Stimulated activated CD8-positive, alpha-beta memory T cell treated with anti-CD3 and anti-CD28 coated beads, Interleukin-12 subunit alpha, Interleukin-12 subunit beta, amount 100 ng/mL, for 4 hours (primary cell): Measurements from ENCODE around the gene KRTAP1-4.
"Not testable (repeated sequence)": the region's sequence is repeated elsewhere in the genome, so short reads cannot be mapped to it uniquely, and the experiment has no call there.

Experiments used
- DNase-seq: peaks from one replicate; pipeline ENCODE4 v3.0.0-alpha.2; 2020; ENCODE audit warnings: low read depth

The KRTAP1-4 gene, protein sequence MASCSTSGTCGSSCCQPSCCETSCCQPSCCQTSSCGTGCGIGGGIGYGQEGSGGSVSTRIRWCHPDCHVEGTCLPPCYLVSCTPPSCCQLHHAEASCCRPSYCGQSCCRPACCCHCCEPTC

DNA sequence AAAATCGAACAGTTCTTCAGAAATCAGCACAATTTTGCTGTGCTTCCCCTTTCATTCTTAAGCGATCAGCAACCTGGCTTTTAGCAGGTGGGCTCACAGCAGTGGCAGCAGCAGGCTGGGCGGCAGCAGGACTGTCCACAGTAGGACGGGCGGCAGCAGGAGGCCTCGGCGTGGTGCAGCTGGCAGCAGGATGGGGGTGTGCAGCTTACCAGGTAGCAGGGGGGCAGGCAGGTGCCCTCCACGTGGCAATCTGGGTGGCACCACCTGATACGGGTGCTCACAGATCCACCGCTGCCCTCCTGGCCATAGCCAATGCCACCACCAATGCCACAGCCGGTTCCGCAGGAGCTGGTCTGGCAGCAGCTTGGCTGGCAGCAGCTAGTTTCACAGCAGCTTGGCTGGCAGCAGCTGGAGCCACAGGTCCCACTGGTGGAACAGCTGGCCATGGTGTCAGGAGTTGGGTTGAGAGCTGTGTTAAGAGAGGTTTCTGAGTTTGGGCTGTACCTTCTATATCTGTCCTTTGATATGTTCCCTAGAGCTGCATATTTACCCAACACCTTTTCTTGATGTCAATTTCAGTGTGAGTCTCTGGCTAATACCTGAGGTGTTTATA is at the start of gene KRTAP1-4:
TSS of gene KRTAP1-4 (minus strand) at position 563 of the 613 bp plus-strand sequence. CDS start at position 446, 117 bp downstream.
- no peak for DNase-seq

DNA sequence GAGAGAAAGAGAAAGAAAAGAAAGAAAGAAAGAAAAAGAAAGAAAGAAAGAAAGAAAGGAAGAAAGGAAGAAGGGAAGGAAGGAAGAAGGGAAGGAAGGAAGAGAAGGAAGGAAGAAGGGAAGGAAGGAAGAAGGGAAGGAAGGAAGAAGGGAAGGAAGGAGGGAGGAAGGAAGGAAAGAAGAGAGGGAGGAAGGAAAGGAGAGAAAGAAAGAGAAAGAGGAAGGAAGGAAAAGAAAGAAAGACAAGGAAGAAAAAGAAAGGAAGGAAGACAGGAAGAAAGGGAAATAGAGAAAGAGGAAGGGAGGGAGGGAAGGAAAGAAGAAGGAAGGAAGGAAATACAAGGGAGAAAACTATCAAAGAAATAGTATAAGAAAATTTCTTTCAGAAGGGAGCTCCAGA is 46.8 kb upstream of the KRTAP1-4 start:
- DNase-seq: no peak

DNA sequence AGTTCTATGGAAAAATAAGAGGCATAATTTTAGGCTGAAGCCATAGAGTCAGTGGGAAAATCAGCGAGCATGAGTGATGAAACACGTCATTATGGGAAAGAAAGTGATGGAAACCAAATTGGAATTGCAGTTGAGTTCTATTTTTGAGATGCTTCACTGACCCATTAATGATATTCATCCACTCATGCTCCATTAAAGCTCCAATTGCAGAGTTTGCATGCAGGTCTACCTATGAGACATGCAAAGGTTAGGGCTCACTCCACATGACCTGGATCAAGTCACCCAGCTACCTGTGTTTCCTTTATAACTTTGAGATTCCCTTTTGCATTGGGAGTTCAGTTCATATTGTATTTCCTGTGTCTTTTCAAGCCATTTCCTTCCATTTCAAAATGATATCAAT is 43.7 kb upstream of the KRTAP1-4 start:
- no peak for DNase-seq

DNA sequence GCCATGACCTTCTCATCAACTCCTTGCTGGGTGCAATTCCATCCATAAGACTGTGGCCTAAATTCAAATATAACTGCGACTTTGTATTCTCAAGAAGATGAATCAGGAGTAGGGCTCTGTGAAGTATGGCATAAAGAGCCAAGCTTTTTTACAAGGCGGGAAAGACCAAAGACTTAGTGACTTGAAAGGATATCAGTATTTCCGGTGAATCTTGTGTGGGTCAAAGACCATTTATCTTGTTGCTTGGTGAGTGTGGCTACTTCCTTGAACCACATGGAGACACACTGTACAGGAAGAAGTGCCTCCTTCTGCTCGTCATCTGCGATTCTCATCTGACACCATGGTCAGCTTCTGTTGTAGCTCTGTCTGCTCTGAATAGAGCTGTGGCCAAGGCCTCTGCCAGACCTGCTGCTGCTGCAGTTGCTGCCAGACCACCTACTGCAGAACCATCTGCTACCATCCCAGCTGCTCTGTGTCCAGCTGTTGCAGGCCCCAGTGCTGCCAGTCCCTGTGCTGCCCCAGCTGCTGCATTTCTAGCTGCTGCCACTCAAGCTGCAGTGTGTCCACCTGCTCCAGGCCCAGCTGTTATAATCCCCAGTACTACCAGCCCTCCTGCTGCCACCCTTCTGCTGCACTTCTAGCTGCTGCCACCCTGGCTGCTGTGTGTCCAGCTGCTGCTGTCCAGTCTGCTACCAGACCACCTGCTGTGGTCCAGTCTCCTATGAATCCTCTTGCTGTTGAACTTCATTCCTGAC is 41.8 kb upstream of the KRTAP1-4 start:
- no peak for DNase-seq

DNA sequence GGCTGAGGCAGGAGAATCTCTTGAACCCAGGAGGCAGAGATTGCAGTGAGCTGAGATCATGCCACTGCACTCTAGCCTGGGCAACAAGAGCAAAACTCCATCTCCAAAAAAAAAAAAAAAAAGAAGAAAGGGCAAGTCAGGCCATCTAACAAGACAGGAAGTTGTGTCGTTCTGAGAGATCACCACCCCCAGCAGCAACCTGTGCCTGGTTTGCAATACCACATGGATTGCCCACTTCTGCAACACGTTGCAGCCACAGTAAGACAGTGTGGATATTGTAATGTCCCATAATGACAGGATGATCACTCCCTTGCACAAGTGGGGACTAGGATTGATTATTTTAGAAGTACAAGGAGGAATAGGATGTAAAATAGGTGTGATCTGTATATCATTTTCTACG is 39.0 kb upstream of the KRTAP1-4 start:
- no peak for DNase-seq

DNA sequence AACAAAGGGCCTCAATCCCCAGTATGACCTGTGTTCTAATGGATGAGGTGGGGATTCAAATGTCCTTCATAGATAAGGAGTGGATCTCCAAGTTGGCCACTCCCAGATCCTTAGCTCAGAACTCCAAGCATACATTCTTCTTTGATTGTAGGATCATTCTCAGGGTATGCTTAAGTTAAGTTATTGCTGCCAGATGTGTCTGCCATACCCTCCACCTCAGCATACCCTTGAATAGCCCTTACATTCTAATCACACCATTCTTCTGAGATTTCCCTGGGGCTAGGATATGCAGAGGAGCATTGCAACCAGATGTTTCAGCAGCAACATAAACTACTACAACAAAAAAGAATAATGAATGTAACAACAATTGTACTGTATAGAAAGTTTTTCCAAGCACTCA is 37.3 kb upstream of the KRTAP1-4 start:
- no peak for DNase-seq

DNA sequence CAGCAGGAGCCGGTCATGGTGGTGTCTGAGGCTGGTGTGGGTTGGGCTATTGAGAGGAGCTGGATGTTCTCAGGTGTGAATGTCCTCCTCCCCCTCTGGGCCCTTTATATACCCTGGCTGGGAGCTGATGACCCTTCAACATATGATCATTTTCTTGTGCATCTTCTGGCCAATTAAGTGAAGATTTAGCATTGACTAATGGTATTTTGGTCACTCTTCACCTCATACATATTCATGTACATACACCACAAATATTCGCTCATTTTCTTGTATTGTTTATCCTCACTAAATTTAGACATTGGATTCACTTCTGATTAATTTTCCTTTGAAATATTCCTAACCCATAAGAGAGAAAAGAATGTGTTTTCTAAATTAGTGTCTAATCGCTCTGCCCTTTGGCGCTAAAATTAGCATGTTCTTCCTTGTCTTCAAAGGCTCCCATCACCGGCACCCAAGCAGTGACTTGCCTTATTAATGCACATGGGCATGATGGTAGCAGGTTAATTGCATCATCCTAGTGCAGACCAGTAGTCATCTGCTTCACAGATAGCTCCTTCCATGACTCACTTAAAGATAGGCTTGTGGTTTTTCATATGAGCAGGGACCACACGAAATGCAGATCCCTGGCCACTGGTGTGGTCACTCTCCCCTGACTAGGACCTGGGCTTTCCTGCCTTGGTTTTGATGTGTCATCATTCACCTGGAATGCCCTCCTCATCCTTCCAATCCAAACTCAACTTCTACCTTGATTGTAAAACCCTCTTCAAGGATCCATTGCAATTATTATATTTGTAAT is 36.0 kb upstream of the KRTAP1-4 start, which contains the start of gene KRTAP2-4:
TSS of gene KRTAP2-4 (minus strand) at position 51 of the 796 bp plus-strand sequence. CDS start at position 17, 34 bp downstream.
- DNase-seq: no peak

DNA sequence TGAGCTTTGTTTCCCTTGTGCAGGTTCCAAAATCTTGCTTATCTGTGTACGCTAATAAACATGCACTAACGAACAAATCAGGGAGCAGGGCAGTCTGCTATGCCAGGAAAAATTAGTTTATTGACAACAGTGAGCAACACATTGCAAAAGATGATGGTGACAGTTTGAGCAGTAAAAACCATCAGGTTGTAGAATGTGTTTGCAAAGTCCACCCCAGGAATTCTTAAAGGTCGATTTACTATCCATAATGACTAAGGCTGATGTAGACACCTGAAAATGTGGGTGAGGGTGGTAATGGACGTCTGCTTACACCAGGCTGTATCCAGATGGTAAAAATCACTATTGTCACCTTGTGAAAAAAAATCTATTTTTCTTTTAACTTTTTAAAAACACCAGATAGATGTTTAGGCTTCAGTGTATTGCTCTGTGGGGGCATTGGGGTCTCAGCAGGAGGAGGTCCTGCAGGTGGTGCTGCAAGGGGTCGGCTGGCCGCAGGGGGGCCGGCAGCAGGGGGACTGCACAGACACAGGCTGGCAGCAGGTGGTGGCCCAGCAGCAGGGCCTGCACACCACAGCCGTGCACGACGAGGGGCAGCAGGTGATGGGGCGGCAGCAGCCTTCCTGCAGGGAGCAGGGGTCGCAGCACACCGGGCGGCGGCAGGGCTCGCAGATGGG is 35.2 kb upstream of the KRTAP1-4 start:
- not testable (repeated sequence) for DNase-seq

DNA sequence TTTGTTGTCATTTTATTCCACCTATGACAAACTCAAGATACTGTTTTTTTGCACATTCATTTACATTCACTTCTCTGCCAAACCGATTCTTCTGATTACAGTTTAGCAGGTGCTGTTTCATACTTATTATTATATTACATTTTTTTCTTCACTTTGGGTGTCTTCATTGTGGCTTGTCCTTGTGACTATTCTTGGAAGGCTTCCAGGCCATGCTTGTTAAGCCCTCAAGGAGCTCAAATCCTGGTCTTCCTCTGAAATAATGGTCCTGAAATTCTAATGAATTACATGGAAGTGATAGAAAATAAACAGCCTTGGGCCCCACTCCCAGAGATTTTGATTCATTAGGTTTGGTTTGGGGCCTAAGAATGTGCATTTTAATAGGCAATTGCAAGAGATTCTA is 34.3 kb upstream of the KRTAP1-4 start:
- DNase-seq: no peak

DNA sequence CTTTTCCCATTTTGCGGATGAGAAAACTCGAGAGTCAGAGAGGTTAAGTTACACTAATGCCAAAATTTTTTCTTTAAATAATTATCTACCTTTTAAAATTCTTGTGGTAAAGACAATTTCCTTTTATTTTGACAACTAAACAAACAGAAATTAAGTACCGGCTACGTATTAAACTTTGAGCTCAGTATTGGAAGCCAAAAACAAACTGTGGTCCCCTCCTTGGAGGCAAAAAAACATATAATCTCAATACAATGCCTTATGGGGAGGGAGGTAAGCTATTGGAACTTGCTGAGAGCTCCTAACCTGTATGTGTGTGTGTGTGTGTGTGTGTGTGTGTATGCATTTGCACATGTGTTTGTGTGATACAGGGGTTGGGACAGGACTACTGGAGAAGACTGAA is 33.5 kb upstream of the KRTAP1-4 start:
- DNase-seq: no peak

DNA sequence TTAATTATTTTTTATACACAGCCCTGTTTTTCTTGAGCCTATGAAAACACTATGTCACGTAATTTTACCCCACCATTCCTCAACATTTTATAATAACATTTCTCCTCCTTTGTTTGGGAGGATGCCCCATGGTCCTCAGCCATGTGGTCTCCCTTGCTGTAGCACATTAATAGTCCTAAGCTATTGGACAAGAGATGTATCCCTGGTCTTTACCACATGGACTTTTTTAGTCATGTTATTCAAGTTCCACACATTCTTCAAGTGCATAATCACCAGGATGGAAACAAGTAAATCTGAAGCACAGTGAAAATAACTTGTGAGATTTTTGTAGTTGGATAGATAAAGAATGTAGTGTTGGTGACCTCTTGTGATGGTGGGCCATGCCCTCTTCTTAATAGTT is 32.0 kb upstream of the KRTAP1-4 start:
- DNase-seq: no peak

DNA sequence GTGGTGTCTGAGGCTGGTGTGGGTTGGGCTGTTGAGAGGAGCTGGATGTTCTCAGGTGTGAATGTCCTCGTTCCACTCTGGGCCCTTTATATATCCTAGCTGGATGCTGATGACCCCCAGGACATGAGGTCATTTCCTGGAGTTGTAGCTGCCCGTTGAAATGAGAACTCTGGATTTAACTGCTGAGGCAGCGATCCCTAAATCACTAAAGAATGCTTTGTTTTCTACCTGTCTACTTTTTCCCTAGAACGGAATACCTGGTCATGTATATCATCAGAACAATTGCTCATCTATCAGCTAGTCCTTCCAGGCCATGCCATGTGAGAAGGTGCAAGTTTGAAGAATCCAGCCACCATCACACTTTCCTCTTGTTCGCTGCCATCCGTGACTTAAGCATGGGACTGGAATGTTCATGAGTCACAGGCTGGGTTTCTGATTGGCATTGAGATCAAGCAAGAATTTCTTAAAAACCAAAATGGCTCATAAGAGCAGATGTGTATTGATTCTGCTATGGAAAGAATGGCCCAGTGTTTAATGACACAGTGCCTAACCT is 30.1 kb upstream of the KRTAP1-4 start, which contains the start of gene KRTAP2-3:
TSS of gene KRTAP2-3 (minus strand) at position 63 of the 553 bp plus-strand sequence. CDS start 64 bp downstream, outside the sequence.
- no peak for DNase-seq

DNA sequence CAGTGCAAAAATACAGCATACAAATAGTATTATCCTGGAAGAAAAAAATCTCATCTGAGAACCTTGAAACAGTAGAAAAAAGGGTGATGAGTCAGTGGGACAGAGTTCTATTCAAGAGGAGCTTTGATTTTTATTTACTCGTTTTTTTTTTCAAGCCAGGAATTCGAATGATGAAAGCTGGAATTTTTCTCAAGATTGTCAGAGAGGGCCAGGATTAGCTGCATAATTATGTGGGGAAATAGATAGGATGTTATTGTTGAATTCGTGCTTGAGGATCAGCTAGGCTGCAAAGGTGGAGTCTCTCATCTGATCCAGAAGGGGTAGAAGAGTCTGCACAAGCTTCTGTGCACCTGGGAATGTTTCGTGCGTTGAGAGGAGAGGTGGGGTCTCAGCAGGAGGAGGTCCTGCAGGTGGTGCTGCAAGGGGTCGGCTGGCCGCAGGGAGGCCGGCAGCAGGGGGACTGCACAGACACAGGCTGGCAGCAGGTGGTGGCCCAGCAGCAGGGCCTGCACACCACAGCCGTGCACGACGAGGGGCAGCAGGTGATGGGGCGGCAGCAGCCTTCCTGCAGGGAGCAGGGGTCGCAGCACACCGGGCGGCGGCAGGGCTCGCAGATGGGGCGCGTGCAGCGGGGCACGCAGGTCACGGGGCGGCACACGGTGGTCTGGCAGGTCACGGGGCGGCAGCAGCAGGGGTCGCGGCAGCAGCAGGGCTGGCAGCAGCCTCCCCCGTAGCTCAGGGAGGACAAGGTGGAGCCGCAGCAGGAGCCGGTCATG is 29.5 kb upstream of the KRTAP1-4 start:
- not testable (repeated sequence) for DNase-seq

DNA sequence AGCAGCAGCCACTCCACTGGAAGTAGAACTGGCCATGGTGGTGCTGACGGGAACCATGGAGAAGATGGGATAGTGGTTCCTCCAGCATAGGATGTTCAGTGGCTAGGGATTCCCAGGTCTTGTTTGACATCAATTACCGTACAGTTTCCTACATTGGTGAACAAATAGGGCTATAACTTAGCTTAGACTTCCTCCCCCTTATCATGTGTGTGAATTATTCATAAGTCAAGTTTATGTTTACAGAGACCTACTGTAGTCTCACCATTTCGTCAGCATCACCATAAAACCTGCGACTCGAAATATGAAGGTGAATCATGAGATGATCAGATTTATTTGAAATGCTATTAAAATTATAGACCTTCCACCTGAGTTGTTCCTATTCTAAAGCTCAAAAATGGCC is 28.7 kb upstream of the KRTAP1-4 start:
- DNase-seq: no peak

DNA sequence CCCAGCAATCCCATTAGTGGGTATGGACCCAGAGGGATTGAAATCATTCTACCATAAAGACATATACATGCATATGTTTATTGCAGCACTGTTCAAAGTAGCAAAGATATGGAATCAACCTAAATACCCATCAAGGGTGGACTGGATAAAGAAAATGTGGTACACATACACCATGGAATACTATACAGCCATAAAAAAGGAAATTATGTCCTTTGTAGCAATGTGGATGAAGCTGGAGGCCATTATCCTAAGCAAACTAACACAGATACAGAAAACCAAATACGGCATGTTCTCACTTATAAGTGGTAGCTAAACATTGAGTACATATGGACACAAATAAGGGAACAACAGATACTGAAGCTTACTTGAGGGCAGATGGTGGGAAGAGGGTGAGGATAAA is 27.6 kb upstream of the KRTAP1-4 start:
- DNase-seq: no peak

DNA sequence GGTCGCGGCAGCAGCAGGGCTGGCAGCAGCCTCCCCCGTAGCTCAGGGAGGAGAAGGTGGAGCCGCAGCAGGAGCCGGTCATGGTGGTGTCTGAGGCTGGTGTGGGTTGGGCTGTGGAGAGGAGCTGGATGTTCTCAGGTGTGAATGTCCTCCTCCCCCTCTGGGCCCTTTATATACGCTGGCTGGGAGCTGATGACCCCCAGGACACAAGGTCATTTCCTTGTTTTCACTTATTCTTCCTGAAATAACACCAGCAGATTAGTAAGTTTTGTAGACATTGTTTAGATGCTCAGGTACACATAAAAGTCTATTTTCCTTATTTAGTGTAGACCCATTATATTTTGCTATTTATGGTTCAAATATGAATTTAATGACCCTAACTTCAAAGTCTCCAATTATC is 25.1 kb upstream of the KRTAP1-4 start, which contains the start of gene KRTAP2-2:
TSS of gene KRTAP2-2 (minus strand) at position 101 of the 400 bp plus-strand sequence. CDS start at position 82, 19 bp downstream.
- not testable (repeated sequence) for DNase-seq

DNA sequence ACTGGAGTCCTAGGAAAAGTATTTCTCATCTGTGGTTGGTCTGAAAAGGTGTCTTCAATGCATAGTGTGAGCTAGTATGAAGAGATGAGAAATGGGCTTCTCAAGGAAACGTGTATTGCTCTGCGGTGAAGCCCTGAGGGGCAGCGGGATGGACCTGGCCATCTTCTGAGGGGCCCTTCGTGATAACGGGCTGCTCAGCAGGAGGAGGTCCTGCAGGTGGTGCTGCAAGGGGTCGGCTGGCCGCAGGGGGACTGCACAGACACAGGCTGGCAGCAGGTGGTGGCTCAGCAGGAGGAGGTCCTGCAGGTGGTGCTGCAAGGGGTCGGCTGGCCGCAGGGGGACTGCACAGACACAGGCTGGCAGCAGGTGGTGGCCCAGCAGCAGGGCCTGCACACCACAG is 24.6 kb upstream of the KRTAP1-4 start:
- not testable (repeated sequence) for DNase-seq

DNA sequence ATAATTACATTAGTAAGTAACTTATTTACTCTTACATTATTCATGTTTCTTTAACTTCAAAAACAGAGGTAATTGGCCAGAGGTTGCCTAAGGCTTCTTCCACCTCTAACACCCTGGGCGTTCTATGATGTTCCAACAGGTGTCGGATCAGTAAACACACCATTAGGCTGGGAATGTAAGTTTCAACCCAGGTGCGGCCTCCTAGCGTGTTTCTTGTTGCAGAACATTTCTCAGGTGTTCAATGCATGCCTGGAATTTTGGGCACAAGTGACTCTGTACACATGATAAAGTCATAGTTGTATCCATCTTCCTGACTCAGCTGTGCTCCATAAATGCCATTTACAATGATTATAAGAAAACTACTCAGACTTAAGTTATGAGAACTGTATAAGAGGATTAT is 24.0 kb upstream of the KRTAP1-4 start:
- DNase-seq: no peak

DNA sequence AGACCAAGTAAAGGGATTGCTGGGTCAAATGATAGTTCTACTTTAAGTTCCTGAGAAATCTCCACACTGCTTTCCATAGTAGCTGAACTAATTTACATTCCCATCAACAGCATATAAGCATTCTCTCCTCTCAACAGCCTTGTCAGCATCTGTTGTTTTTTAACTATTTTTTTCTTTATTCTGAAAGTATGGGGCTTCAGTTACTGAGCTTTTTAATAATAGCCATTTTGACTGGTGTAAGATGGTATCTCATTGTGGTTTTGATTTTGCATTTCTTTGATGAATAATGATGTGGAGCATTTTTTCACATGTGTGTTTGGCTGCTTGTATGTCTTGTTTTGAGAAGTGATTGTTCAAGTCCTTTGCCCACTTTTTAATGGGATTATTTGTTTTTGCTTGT is 22.6 kb upstream of the KRTAP1-4 start:
- DNase-seq: no peak

DNA sequence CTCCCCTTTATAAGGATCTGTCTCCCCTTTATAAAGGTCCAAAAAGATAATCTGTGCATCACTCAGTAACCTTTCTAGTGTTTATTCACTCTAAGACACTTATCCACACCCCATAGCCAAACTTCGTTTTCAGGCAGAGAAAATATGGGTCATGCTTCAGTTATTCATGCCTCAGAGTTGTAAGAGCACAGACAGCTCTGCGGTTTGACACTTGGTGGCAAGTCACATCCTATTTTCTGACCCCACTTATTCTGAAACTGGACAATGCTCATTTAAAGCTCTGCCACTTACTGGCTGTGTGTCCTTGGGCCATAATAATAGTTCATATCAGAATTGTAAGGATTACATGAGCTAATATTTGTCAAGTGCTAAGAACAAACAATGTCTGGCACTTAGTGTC is 19.1 kb upstream of the KRTAP1-4 start:
- no peak for DNase-seq

DNA sequence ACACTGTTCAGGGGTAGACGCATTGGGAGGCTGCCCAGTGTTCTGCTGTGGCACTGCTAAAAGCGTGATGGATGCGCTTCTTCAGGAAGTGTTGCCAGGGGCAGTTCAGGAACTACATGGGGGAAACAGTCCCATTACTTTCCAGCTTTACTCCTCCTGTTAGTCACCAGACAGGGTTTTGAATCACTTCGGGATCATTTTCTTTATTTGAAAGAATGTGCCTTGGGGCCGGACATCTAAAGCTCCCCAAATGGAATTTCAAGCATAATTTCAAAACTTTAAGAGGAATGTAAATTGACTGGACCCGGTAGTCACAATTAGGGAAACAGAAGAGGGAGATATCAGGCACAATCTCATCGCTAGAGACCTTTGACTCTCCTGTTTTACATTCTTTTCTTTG is 18.4 kb upstream of the KRTAP1-4 start:
- no peak for DNase-seq
